ENCODE results near the gene SH3TC1.

Gene SH3TC1

DNA sequence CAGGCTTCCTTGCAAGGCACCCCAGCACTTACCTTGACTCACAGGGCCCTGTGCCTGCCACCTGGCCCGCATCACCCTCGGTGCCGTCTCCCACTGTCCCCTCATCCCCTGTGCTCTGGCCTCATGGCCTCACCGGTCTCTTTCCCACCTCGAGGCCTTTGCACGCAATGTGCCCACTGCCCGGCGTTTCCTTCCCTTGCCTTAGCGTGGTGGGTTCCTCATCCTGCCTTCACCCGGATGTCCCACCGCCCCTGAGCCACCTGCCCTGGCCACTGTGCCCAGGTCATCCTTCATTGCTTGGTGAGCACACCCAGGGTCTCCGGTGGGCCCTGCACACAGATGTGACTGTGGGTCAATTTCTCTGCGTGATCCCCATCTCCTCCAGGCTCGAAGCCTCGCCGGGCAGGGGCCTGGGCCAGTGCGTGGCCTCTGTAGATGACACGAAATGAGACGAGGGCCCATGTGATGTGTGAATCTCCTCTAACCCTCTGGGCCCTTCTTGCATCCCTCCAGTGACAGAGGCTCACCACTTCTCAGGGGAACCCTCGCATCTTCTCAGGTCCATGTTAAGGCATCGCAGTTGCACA, 75.1 kb downstream of the SH3TC1 start:
- no peak for DNase-seq (ENCODE audit: low read depth in 1 of 2, low spot score in 1 of 2)

DNA sequence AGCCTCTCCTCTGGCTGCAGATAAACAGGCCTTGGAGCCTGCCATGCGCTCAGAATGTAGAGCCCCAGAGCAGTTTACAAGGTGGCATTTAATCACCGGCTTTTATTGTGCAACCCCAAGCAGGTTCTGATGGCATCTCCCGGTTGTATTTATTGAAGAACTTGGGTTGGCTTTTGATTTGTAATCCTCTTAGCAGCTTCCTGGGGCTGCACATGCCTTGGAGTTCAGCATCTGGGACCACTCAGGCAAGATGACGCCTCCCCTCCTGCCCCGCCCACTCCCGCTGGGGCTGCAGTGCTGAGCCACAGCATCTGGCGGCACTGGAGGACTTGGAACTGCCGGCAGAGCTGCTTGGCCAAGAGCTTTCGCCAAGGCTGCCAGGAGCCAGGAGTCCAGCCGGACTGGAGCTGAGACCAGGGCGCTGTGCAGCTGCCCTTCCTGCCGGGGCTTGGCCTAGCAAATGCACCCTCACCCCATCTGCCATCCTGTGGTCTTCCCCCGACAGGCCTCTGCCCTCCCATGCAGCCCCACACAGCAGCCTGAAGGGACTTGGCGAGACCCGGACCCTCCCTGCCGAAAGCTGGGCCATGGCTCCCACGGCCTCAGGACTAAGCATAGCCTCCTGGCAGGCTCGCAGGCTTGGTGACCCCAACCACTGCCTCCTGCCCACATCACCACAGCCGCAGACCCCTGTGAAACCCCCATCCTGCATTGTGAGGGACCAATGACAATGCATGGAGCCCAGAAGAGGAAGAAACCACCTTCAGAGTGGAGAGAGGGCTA, 75.9 kb downstream of the SH3TC1 start:
- no peak for DNase-seq (ENCODE audit: low read depth in 1 of 2, low spot score in 1 of 2)

DNA sequence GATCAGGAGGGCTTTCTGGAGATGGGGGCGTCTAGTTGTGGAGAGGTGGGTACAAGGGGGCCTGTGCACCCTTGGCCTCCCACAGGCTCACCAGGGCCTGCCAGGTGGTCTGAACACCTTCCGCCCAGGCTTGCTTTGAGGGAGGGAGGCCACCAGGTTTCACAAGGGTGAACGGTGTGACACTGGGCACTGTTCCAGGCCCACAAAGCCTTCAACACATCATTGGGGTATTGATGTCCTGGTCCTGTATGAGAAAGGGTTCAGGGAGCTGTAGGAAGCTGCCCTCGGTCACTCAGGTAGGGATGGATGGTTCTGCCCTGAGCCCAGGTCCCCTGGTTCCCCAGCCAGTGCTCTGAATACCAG, 76.4 kb downstream of the SH3TC1 start:
- no peak for DNase-seq (ENCODE audit: low read depth in 1 of 2, low spot score in 1 of 2)

DNA sequence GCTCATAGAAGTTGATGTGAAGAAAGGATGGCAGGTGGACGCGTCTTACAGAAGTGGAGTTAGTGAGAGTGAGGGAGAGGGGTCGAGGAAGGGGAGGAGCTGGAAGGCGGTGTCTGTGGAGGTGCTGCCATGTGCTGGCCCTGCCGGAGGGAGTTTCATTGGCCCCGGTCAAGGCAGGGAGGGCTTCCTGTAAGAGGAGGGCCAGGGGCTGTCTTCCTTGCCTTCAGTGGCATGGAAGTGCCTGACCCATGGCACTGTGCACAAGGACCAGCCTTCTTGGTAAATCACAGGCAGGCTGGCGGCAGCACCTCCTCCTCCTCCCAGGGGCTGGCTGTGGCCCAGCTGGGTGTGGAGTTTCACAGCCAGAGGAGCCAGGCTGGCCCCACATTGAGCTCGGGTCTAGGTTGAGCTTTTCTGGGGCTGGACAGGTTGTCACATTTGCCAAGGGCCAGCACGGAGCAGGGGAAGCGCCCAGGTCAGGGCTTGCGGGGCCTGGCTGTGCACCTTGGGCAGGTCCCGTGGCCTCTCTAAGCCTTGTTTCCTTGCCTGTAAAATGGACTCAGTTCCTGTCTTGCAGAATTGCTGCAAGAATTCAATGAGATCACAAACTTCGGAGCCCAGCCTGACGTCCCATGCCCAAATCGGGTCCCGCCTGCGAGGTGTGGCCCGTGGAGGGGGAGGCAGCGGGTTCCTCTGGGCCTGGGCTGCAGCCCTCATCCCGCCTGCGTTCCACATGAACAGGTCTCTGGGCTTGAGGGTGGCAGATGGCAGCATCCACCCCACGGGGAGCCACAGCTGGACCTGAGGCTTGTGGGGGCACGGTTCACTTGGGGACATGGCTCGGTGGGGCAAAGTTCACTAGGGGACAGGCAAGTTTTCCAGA, 77.5 kb downstream of the SH3TC1 start:
- no peak for DNase-seq (ENCODE audit: low read depth in 1 of 2, low spot score in 1 of 2)

DNA sequence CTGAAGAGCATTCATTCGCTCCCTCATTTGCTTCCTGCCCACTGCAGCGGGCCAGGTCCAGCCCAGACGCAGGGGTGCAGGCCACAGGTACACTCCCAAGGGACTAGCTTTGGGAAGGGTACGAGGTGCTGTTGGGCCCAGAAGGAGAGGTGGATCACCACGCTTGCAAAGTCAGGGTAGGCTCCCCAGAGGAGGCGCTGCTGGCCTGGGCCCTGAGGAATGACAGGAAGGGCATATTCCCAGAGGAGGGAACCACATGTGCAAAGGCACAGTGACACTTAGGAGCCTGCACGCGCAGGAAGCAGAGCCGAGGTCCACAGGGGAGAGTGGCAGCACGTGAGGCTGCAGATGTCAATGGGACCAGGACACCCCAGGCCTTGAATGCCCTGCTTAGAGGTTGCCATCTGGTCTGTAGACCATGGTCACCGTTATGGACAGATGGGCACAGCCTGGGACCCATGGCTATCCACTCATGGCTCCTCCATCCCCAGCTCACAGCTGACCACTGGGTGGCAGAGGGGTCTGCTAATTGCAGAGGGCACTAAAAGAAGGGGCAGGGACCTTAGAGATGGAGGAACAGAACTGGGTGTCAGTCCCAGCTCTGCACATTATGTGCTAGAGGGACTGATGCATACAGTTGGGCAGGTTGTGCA, 78.4 kb downstream of the SH3TC1 start:
- DNase-seq (ENCODE audit: low read depth in 1 of 2, low spot score in 1 of 2) = no peak

DNA sequence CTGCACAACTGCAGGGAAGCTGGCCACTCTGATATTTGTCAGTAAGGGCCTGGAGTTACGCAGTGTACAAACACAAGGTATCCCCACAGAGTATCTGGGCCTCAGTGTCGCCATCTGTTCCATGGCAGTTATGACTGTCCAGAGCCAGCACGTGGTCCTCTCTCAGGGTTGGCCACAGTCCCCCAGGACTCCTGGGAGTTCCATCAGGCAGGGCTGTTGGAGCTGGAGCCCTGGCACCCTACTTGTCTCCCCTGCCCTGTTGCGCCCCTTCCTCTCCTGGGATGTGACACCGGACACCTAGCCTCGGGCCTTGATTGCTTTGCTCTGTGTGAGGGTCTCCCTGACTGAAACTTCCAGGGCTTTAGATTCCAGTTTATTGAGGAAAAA, 78.9 kb downstream of the SH3TC1 start:
- no peak for DNase-seq (ENCODE audit: low read depth in 1 of 2, low spot score in 1 of 2)

DNA sequence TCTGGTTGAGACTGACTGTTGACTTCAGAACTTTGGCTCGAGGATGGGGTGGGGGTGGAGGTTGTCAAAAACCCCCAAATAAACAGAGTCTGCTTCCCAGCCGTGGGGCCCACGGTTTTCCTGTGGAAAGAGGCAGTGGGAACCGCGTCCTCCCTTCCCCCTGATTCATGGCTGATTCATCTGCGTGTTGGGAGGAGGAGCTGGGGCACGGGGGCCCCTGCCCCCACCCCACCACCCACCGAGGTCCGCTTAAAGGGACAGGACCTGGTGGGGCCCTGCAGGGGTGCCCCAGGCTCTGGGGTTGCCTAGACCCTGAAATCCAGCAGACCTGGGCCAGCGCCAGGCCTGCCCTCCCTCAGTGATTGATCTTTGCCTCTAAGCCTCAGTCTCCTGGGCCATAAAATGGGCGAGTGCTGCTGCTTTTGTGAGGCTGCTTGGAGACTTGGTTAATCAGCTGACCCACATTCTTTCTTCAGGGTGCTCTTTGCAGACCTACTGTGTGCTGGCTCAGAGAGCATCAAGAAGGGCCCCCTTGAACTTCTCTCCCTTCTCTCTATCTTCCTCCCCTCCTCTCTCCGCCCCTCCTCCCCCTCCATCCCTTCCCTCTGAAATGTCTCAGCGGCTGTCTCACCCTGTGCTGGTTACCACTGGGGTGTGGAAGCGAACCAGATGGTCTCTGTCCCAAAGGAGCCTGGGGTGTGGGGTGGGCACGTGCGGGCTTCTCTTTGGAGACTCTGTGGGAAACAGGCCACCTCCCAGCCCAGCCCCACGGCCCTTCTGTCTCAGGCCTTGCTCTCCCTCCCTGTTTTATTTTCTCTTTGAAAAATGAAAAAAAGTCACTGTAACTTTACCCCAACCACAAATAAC, 79.6 kb downstream of the SH3TC1 start:
- DNase-seq (ENCODE audit: low read depth in 1 of 2, low spot score in 1 of 2) = no peak

DNA sequence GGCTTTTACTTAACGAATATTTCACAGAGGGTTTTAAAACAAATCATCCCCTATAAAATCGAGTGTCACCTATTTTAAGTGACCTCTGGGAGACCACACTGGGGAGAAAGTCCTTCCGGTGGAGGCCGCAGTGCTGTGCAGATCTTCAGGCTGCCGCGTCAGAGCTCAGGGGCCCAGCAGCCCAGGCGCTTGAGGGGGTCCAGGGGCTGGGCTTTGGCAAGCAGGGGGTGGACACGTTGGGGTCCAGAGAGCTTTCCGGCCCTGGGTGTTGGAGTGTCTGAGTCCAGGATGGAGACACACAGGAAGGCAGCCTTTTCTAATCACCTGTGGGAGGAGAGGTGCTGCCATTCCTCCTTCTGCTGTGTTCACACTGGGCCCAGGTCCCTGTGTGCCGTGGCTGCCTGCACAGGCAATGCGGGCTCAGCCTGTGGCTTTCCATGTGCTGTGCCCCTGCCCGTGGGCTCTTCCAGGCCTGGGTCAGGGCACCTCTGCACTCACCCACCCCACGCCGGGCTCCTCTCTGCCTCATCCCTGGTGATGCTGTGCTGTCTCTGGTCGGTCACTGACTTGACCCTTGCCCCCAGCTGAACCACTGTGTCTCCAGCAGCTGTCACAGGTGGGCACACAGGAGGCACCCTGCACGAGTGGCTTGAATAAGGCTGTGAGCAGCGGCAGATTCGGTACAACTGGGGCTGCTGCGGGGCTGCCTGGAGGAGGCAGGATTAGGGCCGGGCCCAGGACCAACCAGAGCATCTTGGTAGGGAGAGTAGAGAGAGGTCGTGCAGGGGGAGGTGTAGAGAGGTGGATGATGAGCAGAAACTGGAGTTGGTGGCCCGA, 80.4 kb downstream of the SH3TC1 start:
- DNase-seq (ENCODE audit: low read depth in 1 of 2, low spot score in 1 of 2) = no peak

DNA sequence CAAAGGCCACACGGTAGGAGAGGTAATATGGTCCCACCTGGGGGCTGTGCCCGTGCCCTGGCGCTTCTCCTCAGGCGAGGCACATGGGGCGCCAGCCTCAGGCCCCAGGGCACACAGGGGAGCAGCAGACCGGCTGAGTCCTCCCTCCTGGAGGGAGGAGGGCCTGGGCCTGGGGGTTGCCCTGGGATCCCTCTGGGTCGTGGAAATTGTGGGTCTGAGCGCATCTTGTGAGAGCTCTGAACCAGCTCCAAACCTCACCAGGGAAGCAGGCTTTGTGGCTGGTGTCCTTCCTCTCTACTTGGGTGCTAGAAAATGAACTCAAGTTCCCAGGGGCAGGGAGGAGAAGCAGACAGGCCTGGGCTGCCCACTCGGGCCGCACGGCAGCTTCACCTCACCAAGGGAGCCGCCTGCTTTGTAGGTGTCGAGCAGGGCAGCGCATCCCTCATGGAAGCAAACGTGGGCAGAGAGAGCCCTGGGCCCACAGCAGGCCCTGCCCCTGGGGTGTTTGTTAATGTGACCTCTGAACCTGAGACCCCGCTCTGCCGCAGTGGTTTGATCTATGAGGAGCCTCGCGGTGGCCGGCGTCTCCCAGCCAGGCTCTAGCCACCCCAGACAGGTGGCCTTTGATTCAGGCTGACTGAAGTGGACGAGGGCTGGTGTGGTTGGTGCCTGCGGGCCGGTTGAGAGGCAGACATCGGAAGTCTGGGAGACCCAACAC, 81.2 kb downstream of the SH3TC1 start:
- DNase-seq (ENCODE audit: low read depth in 1 of 2, low spot score in 1 of 2) = no peak

DNA sequence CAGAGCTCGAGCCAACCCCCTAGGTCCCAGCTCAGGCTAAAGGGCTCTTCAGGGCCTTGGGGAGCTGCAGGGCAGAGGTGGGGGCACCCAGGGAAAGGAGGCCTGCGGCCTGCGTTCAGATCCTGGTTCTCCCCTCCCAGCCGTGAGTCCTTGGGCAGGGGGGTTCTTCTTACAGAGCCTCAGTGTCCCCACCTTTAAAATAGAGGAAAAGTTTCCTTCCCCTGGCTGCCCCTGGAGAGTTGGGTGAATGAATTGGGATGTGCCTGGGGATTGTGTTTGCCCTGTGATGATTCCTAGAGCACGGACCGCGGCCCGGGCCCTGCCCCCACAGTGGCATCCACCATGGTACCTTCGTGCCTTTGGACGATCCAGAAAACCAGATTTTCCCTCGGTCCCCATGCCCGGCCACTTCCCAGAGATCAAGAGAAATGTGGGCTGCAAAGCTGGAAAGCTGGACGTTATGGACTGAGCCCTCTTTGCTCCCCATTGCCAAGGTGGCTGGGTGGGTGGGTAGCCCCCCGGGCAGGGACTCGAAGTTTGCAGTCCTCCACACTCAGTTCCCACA, 81.9 kb downstream of the SH3TC1 start:
- DNase-seq (ENCODE audit: low read depth in 1 of 2, low spot score in 1 of 2) = no peak

DNA sequence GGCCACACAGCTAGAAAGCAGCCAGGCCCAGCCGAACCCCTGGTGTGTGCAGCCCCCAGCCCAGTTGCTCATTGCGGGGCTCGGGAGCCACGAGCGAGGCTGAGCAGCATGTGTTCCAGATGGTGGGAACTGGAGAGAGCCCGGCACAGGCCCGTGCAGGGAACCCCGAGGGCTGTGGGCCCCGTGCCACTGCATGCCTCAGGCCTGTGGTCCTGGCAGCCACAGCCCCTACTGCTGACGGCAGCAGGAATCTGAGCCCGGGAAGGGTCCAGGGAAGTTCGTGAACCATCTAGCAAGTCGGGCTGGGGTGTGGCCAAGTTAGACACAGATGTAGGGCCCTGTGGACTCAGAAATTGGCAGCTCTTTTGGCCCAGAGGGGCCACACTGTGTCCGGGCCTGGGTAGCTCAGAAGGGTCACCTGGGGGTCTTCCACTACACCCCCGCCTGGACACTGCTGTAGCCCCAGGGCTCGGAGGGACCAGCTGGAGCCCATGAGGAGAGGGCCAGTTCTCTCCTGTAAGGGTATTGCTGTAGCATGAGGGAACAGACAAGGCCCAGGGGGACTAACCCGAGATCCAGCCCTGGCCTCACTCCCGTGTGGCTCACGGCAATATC, 82.5 kb downstream of the SH3TC1 start:
- DNase-seq (ENCODE audit: low read depth in 1 of 2, low spot score in 1 of 2) = no peak

DNA sequence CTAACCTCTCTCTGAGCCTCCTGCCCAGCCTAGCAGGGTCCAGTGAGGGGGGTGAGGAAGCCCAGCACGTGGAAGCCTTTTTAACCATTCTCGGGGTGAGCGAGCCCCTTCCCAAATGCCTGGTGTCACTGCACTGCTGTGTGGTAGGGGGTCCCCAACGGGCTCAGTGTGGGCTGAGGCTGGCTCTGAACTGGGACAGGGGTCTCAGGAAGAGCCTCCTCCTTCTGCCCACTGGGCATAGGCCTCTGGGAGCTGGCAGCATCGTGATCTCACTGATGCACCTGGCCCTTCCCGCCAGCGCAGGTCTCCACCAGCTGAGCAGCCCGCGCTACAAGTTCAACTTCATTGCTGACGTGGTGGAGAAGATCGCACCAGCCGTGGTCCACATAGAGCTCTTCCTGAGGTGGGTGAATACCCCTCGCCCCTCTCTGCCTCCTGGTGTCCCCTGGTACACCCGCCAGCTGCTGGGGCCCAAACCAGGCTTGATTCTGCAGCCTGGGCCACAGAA, 83.1 kb downstream of the SH3TC1 start:
- DNase-seq (ENCODE audit: low read depth in 1 of 2, low spot score in 1 of 2) = no peak

DNA sequence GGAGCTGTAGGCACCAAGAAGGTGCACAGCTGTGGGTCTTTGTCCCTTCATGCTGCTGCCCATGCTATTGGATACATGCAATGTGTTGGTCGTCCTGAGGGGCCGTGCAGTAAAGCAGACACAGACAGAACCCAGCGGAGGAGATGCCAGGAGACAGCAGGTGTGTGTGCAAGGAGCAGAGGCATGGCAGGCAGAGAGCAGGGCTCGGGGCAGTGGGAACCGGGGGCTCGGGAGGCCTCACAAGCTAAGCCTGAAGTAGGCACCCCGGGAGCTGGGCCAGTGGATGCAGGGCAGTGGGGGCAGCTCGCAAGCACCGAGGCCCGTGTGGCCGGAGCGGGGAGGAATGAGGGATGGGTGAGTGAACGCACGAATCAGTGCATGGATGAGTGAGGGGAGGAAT, 83.7 kb downstream of the SH3TC1 start:
- DNase-seq (ENCODE audit: low read depth in 1 of 2, low spot score in 1 of 2) = no peak

DNA sequence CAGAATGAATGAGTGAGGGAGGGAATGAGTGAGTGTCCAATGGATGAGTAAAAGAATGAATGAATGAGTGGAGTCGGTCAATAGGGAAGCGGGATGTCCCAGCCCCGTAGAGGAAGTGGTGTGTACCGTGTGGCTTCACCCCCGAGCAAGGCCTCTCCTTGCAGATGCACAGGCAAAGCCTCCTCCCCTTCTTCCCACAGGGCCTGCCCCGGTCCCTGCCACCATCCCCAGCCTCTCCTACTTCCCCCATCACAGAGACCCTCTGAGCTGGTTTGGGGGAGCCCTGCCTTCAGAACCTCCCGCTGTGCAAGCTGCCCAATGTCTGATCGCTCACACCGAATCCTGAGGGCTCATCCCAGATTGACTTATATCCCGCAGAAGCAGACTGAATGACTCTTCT, 84.1 kb downstream of the SH3TC1 start:
- DNase-seq (ENCODE audit: low read depth in 1 of 2, low spot score in 1 of 2) = no peak

DNA sequence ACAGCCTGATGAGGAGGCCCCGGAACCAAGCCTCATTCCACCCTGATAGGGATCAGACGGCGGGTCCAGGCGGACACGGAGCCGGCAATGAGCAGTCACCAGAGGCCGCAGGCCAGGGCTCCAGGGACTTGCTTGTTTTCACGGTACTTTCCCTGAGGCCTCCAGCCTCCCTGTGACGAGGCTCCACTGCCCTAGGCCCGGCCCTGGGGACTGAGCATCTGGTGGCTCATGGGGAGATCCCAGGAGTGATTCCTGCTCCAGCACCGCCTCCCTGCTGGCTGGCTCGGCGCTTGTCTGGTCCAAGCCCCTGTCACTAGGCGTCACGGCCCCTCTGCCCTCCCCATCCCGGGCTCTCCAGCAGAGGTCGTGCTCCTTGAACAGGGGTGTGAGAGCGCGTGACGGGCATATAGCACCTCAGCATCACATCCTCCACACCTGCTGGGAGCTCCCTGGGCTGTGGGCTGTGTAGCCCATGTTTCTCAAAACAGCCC, 84.6 kb downstream of the SH3TC1 start:
- DNase-seq (ENCODE audit: low read depth in 1 of 2, low spot score in 1 of 2) = no peak

DNA sequence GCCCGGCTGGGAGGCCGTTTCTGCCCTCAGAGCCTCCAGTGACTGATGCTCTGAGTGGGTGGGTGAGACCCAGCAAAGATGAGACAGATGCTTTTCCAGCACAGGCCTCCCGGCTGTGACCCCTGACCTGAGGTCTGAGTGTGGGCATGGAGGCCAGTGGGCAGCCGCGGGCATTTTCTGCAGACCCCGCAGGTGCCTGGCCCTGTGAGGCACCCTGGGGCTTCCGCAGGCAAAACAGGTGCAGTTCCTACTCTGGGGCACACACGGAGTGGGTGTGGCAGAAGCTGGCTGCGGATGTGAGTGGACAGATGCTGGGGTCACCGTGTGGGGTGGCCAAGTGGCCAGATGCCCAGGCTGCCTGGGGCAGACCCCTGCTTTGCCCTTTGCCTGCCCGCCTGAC, 85.3 kb downstream of the SH3TC1 start:
- no peak for DNase-seq (ENCODE audit: low read depth in 1 of 2, low spot score in 1 of 2)

DNA sequence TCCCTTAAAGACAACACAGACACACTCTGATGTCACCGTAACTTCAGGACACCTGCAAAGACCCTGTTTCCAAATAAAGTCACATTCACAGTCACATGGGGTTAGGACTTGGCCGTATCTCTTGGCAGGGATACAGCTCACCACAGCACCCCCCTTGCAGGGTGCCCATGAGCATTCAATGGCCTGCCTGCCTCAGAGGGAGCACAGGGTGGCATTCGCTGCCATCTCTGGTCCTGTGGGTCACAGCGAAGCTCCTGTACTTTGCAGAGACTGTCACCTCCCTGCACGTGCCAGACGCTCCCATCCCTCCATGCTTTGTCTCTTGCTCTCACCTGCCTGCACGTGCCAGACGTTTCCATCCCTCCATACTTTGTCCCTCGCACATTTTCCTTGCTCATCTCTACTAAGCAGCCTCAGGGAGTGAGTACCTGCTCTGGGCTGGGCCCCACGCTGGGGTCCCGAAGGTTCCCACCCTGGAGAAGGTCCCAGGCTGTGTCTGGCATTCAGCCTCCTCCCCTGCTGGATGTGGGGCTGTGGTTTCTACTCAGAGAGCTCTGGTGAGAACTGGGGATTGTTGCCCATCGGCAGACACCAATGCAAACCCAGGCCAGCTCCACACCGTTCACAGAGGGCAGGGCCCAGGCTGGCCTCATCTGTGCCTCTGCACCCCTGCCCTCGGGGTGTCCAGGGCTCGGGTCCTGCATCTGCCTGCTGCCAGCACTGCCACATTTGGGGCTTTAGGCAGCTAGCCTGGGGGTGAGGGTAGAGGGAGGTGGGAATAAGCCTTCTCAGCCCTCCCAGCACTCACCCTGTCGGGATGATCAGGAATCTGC, 86.3 kb downstream of the SH3TC1 start:
- DNase-seq (ENCODE audit: low read depth in 1 of 2, low spot score in 1 of 2) = no peak
